ENCODE results near the gene C22orf23.

The C22orf23 gene

DNA sequence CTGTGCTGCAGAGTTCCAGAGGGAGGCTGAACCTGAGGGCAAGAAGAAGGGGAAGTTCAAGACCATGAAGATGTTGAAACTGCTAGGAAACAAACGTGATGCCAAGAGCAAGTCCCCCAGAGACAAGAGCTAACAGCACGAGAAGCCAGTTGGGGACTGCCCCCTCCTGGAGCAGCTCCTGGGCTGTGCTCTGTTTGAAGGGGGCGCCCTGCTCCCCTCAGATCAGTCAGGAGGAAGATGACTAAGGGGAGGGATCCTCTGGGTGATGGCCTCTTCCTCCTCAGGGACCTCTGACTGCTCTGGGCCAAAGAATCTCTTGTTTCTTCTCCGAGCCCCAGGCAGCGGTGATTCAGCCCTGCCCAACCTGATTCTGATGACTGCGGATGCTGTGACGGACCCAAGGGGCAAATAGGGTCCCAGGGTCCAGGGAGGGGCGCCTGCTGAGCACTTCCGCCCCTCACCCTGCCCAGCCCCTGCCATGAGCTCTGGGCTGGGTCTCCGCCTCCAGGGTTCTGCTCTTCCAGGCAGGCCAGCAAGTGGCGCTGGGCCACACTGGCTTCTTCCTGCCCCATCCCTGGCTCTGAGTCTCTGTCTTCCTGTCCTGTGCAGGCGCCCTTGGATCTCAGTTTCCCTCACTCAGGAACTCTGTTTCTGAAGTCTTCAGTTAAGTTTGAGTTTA lies 12.6 kb downstream of the C22orf23 start:
- peak; percentile 13 for DNase-seq (ENCODE audit: low read depth)
- TF ChIP-seq, protein P1, sequence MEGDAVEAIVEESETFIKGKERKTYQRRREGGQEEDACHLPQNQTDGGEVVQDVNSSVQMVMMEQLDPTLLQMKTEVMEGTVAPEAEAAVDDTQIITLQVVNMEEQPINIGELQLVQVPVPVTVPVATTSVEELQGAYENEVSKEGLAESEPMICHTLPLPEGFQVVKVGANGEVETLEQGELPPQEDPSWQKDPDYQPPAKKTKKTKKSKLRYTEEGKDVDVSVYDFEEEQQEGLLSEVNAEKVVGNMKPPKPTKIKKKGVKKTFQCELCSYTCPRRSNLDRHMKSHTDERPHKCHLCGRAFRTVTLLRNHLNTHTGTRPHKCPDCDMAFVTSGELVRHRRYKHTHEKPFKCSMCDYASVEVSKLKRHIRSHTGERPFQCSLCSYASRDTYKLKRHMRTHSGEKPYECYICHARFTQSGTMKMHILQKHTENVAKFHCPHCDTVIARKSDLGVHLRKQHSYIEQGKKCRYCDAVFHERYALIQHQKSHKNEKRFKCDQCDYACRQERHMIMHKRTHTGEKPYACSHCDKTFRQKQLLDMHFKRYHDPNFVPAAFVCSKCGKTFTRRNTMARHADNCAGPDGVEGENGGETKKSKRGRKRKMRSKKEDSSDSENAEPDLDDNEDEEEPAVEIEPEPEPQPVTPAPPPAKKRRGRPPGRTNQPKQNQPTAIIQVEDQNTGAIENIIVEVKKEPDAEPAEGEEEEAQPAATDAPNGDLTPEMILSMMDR (conservative IDR thresholded peaks at IDR 0.05; ENCODE audit: low read depth, low read length) = no peak
- no peak overlapping the region for H3K4me3 ChIP-seq (ENCODE audit: low read depth, low read length)

DNA sequence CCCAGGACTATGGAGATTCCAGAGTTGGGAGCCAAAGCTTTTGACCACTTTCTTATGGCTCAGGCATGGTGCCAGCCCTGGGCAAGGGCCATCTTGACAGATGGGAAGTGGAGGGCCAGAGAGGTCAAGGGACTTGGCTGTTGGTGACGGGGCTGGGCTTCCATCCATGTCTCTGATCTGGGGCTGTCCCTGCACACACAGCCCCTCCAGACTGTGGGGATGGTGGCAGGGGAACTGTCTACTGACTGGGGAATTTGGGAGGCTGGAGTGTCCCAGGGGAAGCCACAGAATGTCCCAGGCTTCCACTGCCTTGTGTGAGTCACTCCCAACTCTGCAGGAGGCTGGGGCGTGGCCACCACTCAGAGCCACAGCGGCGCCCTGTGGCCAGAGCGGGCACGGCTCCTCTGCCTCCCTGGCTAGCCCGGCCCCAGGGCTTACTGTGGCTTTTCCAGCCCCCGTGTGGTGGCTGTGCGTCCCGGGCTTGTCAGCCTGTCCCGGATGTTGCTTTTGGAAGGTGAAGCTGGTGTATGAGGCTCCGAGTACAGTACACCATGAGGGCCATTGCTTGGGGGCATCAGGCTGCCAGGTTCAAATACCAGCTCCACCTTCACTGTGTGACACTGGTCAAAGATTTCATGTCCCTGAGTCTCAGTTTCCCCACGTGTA lies 19.6 kb downstream of the C22orf23 start:
- no peak overlapping the region for H3K4me3 ChIP-seq (ENCODE audit: low read depth, low read length)
- TF ChIP-seq, protein P1 (conservative IDR thresholded peaks at IDR 0.05; ENCODE audit: low read depth, low read length) = peak; percentile 93
- peak; percentile 93 for DNase-seq (ENCODE audit: low read depth)

- TF ChIP-seq, protein P1 (conservative IDR thresholded peaks at IDR 0.05; ENCODE audit: low read depth, low read length) = no peak
Measured at GRCh38 chr22:37932821-37933578, 20.4 kb downstream of the C22orf23 start.

DNA sequence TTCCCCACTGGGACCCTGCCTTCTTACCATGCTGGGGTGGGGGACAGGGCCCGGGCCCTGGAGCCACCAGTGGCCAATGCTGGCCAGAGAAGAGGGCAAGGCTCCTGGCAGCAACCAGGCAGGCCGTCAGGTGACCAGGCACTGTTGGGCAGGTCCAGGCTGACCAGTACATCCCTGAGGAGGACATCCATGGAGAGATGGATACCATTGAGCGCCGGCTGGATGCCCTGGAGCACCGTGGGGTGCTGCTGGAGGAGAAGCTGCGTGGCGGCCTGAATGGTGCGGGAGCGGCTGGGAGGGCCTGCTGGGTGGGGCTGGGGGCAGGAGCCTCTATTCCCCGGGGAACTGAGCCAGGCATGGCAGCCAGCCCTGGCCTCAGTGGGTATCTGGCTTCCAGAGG lies 21.0 kb downstream of the C22orf23 start:
- H3K4me3 ChIP-seq (ENCODE audit: low read depth, low read length) = no peak overlapping the region
- DNase-seq (ENCODE audit: low read depth) = no peak
- TF ChIP-seq, protein P1 (conservative IDR thresholded peaks at IDR 0.05; ENCODE audit: low read depth, low read length) = no peak

More at GRCh38 chr22:37932821-37933578, 20.4 kb downstream of the C22orf23 start:
- DNase-seq (ENCODE audit: low read depth) = no peak
- no peak overlapping the region for H3K4me3 ChIP-seq (ENCODE audit: low read depth, low read length)

- TF ChIP-seq, protein P1 (conservative IDR thresholded peaks at IDR 0.05; ENCODE audit: low read depth, low read length) = no peak
- no peak overlapping the region for H3K4me3 ChIP-seq (ENCODE audit: low read depth, low read length)
- DNase-seq (ENCODE audit: low read depth) = no peak
Measured at GRCh38 chr22:37931893-37932389, 21.5 kb downstream of the C22orf23 start.

GRCh38 chr22:37930952-37931440 lies 22.4 kb downstream of the C22orf23 start:
- TF ChIP-seq, protein P1 (conservative IDR thresholded peaks at IDR 0.05; ENCODE audit: low read depth, low read length) = no peak
- no peak overlapping the region for H3K4me3 ChIP-seq (ENCODE audit: low read depth, low read length)
- no peak for DNase-seq (ENCODE audit: low read depth)

Measured in choroid plexus epithelial cell (primary cell).